ENCODE results near the gene SAMD5.

SAMD5 gene

DNA sequence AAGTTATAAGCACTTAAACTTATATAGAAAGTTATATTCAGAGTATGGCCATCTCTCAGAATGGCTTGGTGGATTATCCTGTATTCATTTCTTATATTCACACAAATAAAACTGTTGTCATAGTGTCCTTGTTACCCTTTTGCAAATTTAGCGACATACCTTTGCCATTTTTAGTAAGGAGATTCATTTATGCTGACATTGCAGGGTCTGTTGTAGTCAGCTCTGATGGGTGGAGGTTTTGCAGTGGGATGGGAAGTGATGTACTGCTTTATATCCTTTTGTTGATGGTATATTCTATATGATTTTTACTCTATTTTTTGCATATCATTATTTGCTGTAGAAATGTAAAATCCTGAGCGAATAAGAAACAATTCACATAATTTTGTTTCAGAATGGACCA is 35.9 kb downstream of the SAMD5 start:
- TF ChIP-seq ZFP3 (CRISPR knock-in tag; IDR thresholded peaks at IDR 0.05) = no peak
- TF ChIP-seq ZNF70 (CRISPR knock-in tag; IDR thresholded peaks at IDR 0.05) = no peak
- TF ChIP-seq GLIS3 (CRISPR knock-in tag; IDR thresholded peaks at IDR 0.05) = no peak
- ATAC-seq = no peak

DNA sequence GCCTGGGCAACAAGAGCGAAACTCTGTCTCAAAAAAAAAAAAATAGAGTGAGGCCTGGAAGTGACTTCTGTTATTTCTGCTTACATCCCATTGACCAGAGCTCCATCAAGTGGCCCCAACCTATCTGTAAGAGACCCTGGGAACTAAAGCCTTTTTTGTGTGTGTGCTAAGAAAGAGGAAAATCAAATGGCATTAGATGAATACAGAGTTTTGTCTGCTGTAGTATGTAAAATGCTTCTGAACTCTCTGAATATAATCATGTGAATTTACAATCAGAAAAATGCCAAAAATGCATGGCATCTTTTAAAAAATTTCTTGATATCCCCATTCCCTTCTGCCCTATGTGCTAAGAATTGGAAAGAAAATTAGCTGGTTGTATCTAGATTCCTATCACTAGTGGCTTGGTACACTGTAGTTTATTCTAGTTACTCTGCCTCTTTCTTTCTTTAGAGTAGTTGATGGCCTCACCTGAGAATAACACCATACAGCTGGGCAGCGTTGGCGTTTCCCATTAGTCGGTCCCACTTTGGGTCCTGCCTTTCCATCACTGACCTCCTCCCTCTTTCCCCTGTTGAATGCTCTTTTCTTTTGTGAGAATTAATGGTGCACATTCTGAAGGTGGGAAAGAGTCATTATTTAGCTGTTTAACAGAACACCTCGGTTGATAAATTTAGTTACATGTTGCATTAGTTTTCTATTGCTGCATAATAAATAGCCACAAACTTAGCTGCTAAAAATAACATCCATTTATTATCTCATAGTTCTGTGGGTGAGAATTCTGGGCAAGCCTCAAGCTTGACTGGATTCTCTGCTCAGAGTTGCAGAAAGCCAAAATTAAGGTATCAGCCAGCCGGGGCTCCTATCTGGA is 38.2 kb downstream of the SAMD5 start:
- no peak for ATAC-seq
- TF ChIP-seq SNAI2 (CRISPR knock-in tag; IDR thresholded peaks at IDR 0.05) (no peak), ZC3H10 (CRISPR knock-in tag; IDR thresholded peaks at IDR 0.05) (no peak), ESRRG (CRISPR knock-in tag; IDR thresholded peaks at IDR 0.05) (no peak), BACH2 (CRISPR knock-in tag; IDR thresholded peaks at IDR 0.05; ENCODE audit: borderline replicate concordance) (no peak), TOX (CRISPR knock-in tag; IDR thresholded peaks at IDR 0.05; ENCODE audit: borderline replicate concordance) (no peak), ZNF565 (CRISPR knock-in tag; conservative IDR thresholded peaks at IDR 0.05; ENCODE audit: low read depth) (no peak), ISL1 (CRISPR knock-in tag; IDR thresholded peaks at IDR 0.05) (no peak), CSDC2 (CRISPR knock-in tag; IDR thresholded peaks at IDR 0.05) (no peak), ZFP3 (CRISPR knock-in tag; IDR thresholded peaks at IDR 0.05) (no peak), ARNTL (CRISPR knock-in tag; IDR thresholded peaks at IDR 0.05; ENCODE audit: borderline replicate concordance, low read depth) (no peak), OSR1 (CRISPR knock-in tag; IDR thresholded peaks at IDR 0.05) (no peak), PPARA (CRISPR knock-in tag; IDR thresholded peaks at IDR 0.05; ENCODE audit: borderline replicate concordance) (no peak), TCF4 (CRISPR knock-in tag; IDR thresholded peaks at IDR 0.05; ENCODE audit: borderline replicate concordance) (no peak), ZNF8 (CRISPR knock-in tag; IDR thresholded peaks at IDR 0.05) (no peak)
- TF ChIP-seq, protein P1, sequence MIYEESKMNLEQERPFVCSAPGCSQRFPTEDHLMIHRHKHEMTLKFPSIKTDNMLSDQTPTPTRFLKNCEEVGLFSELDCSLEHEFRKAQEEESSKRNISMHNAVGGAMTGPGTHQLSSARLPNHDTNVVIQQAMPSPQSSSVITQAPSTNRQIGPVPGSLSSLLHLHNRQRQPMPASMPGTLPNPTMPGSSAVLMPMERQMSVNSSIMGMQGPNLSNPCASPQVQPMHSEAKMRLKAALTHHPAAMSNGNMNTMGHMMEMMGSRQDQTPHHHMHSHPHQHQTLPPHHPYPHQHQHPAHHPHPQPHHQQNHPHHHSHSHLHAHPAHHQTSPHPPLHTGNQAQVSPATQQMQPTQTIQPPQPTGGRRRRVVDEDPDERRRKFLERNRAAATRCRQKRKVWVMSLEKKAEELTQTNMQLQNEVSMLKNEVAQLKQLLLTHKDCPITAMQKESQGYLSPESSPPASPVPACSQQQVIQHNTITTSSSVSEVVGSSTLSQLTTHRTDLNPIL (CRISPR knock-in tag; IDR thresholded peaks at IDR 0.05; ENCODE audit: low read depth) = no peak

DNA sequence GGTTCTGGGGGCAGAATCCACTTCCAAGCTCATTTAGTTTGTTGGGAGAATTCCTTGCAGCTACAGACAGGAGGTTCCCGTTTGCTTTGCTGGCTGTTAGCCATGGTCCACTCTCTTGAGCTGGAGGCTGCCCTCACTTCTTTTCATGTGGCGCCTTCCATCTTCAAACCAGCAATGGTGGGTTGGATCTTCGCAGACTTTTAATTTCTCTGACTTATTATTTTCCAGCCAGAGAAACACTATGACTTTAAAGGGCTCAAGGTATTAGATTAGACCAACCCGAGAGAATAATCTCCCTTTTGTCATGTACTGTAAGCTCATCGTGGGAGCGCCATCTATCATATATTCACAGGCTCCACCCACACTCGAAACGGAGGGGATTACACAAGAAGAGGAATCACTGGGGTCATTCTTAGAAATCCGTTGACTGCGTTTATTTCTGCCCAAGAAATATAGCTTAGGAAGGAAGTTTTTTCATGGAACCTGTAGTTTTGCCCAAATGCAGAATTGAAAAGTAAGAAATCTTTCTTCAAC is 38.9 kb downstream of the SAMD5 start:
- ATAC-seq = no peak
- TF ChIP-seq, protein P1 (CRISPR knock-in tag; IDR thresholded peaks at IDR 0.05; ENCODE audit: low read depth) = no peak
- no peak for TF ChIP-seq OSR1 (CRISPR knock-in tag; IDR thresholded peaks at IDR 0.05)
- TF ChIP-seq ZNF70 (CRISPR knock-in tag; IDR thresholded peaks at IDR 0.05) = no peak
- TF ChIP-seq RARB (CRISPR knock-in tag; IDR thresholded peaks at IDR 0.05) = no peak
- TF ChIP-seq CSDC2 (CRISPR knock-in tag; IDR thresholded peaks at IDR 0.05) = no peak
- no peak for TF ChIP-seq ESRRG (CRISPR knock-in tag; IDR thresholded peaks at IDR 0.05)
- TF ChIP-seq, protein P2, sequence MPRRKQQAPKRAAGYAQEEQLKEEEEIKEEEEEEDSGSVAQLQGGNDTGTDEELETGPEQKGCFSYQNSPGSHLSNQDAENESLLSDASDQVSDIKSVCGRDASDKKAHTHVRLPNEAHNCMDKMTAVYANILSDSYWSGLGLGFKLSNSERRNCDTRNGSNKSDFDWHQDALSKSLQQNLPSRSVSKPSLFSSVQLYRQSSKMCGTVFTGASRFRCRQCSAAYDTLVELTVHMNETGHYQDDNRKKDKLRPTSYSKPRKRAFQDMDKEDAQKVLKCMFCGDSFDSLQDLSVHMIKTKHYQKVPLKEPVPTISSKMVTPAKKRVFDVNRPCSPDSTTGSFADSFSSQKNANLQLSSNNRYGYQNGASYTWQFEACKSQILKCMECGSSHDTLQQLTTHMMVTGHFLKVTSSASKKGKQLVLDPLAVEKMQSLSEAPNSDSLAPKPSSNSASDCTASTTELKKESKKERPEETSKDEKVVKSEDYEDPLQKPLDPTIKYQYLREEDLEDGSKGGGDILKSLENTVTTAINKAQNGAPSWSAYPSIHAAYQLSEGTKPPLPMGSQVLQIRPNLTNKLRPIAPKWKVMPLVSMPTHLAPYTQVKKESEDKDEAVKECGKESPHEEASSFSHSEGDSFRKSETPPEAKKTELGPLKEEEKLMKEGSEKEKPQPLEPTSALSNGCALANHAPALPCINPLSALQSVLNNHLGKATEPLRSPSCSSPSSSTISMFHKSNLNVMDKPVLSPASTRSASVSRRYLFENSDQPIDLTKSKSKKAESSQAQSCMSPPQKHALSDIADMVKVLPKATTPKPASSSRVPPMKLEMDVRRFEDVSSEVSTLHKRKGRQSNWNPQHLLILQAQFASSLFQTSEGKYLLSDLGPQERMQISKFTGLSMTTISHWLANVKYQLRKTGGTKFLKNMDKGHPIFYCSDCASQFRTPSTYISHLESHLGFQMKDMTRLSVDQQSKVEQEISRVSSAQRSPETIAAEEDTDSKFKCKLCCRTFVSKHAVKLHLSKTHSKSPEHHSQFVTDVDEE (CRISPR knock-in tag; IDR thresholded peaks at IDR 0.05) = no peak
- TF ChIP-seq, protein P3, sequence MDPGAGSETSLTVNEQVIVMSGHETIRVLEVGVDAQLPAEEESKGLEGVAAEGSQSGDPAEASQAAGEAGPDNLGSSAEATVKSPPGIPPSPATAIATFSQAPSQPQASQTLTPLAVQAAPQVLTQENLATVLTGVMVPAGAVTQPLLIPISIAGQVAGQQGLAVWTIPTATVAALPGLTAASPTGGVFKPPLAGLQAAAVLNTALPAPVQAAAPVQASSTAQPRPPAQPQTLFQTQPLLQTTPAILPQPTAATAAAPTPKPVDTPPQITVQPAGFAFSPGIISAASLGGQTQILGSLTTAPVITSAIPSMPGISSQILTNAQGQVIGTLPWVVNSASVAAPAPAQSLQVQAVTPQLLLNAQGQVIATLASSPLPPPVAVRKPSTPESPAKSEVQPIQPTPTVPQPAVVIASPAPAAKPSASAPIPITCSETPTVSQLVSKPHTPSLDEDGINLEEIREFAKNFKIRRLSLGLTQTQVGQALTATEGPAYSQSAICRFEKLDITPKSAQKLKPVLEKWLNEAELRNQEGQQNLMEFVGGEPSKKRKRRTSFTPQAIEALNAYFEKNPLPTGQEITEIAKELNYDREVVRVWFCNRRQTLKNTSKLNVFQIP (CRISPR knock-in tag; IDR thresholded peaks at IDR 0.05; ENCODE audit: borderline replicate concordance, low read depth) = no peak
- TF ChIP-seq ZNF8 (CRISPR knock-in tag; IDR thresholded peaks at IDR 0.05) = no peak
- no peak for TF ChIP-seq GLIS3 (CRISPR knock-in tag; IDR thresholded peaks at IDR 0.05)
- TF ChIP-seq BACH2 (CRISPR knock-in tag; IDR thresholded peaks at IDR 0.05; ENCODE audit: borderline replicate concordance) = no peak
- TF ChIP-seq ARNTL (CRISPR knock-in tag; IDR thresholded peaks at IDR 0.05; ENCODE audit: borderline replicate concordance, low read depth) = no peak
- TF ChIP-seq, protein P4, sequence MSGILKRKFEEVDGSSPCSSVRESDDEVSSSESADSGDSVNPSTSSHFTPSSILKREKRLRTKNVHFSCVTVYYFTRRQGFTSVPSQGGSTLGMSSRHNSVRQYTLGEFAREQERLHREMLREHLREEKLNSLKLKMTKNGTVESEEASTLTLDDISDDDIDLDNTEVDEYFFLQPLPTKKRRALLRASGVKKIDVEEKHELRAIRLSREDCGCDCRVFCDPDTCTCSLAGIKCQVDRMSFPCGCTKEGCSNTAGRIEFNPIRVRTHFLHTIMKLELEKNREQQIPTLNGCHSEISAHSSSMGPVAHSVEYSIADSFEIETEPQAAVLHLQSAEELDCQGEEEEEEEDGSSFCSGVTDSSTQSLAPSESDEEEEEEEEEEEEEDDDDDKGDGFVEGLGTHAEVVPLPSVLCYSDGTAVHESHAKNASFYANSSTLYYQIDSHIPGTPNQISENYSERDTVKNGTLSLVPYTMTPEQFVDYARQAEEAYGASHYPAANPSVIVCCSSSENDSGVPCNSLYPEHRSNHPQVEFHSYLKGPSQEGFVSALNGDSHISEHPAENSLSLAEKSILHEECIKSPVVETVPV (CRISPR knock-in tag; IDR thresholded peaks at IDR 0.05) = no peak
- TF ChIP-seq, protein P5, sequence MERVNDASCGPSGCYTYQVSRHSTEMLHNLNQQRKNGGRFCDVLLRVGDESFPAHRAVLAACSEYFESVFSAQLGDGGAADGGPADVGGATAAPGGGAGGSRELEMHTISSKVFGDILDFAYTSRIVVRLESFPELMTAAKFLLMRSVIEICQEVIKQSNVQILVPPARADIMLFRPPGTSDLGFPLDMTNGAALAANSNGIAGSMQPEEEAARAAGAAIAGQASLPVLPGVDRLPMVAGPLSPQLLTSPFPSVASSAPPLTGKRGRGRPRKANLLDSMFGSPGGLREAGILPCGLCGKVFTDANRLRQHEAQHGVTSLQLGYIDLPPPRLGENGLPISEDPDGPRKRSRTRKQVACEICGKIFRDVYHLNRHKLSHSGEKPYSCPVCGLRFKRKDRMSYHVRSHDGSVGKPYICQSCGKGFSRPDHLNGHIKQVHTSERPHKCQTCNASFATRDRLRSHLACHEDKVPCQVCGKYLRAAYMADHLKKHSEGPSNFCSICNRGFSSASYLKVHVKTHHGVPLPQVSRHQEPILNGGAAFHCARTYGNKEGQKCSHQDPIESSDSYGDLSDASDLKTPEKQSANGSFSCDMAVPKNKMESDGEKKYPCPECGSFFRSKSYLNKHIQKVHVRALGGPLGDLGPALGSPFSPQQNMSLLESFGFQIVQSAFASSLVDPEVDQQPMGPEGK (CRISPR knock-in tag; IDR thresholded peaks at IDR 0.05; ENCODE audit: borderline replicate concordance) = no peak
- TF ChIP-seq ZFP30 (CRISPR knock-in tag; IDR thresholded peaks at IDR 0.05) = no peak
- TF ChIP-seq SNAI2 (CRISPR knock-in tag; IDR thresholded peaks at IDR 0.05) = no peak
- no peak for TF ChIP-seq ZFP3 (CRISPR knock-in tag; IDR thresholded peaks at IDR 0.05)
- TF ChIP-seq TOX (CRISPR knock-in tag; IDR thresholded peaks at IDR 0.05; ENCODE audit: borderline replicate concordance) = no peak
- no peak for TF ChIP-seq ZC3H10 (CRISPR knock-in tag; IDR thresholded peaks at IDR 0.05)

All from SK-N-SH treated with all-trans-retinoic acid at 6 μM for 48 hours (cell line).